ENCODE measurements around the gene TOX3. TPM values are rescaled to one million over a fixed set of nuclear protein-coding genes. Genes with fewer than 3 reads are reported as not detected.

The TOX3 gene
- total RNA-seq, 1 donor from 2014 or later: 7.4 TPM

- TF ChIP-seq CTCF (IDR thresholded peaks at IDR 0.05; ENCODE audit: insufficient read depth, low read length, poor library complexity, severe bottlenecking): no peak
- no peak overlapping the region for H3K4me3 ChIP-seq (ENCODE audit: low read depth, low read length)
- DNase-seq (ENCODE audit: low read depth): no peak
- H3K36me3 ChIP-seq (ENCODE audit: control insufficient read depth, insufficient read depth, low read length): no peaks in the 10 kb centered on the region
- H3K27me3 ChIP-seq (ENCODE audit: control insufficient read depth, insufficient read depth, low read length): no peaks in the 10 kb centered on the region
Observed at GRCh38 chr16:52532384-52532783, 14.6 kb downstream of the TOX3 start.

GRCh38 chr16:52529226-52529625 lies 17.7 kb downstream of the TOX3 start:
- DNase-seq (ENCODE audit: low read depth): no peak
- TF ChIP-seq CTCF (IDR thresholded peaks at IDR 0.05; ENCODE audit: insufficient read depth, low read length, poor library complexity, severe bottlenecking): no peak

GRCh38 chr16:52528393-52529065 lies 18.4 kb downstream of the TOX3 start:
- no peaks in the 10 kb centered on the region for H3K36me3 ChIP-seq (ENCODE audit: control insufficient read depth, insufficient read depth, low read length)
- no peaks in the 10 kb centered on the region for H3K27me3 ChIP-seq (ENCODE audit: control insufficient read depth, insufficient read depth, low read length)
- DNase-seq (ENCODE audit: low read depth): no peak
- H3K4me3 ChIP-seq (ENCODE audit: low read depth, low read length): no peak overlapping the region
- TF ChIP-seq CTCF (IDR thresholded peaks at IDR 0.05; ENCODE audit: insufficient read depth, low read length, poor library complexity, severe bottlenecking): no peak

More at GRCh38 chr16:52529226-52529625, 17.7 kb downstream of the TOX3 start:
- H3K36me3 ChIP-seq (ENCODE audit: control insufficient read depth, insufficient read depth, low read length): no peaks in the 10 kb centered on the region
- H3K27me3 ChIP-seq (ENCODE audit: control insufficient read depth, insufficient read depth, low read length): no peaks in the 10 kb centered on the region
- H3K4me3 ChIP-seq (ENCODE audit: low read depth, low read length): no peak overlapping the region

- no peaks in the 10 kb centered on the region for H3K27me3 ChIP-seq (ENCODE audit: control insufficient read depth, insufficient read depth, low read length)
- no peak for DNase-seq (ENCODE audit: low read depth)
- no peak overlapping the region for H3K4me3 ChIP-seq (ENCODE audit: low read depth, low read length)
- TF ChIP-seq CTCF (IDR thresholded peaks at IDR 0.05; ENCODE audit: insufficient read depth, low read length, poor library complexity, severe bottlenecking): no peak
- no peaks in the 10 kb centered on the region for H3K36me3 ChIP-seq (ENCODE audit: control insufficient read depth, insufficient read depth, low read length)
Observed at GRCh38 chr16:52526830-52527229, 20.1 kb downstream of the TOX3 start.

- H3K36me3 ChIP-seq (ENCODE audit: control insufficient read depth, insufficient read depth, low read length): no peaks in the 10 kb centered on the region
- H3K27me3 ChIP-seq (ENCODE audit: control insufficient read depth, insufficient read depth, low read length): no peaks in the 10 kb centered on the region
- no peak for DNase-seq (ENCODE audit: low read depth)
- no peak overlapping the region for H3K4me3 ChIP-seq (ENCODE audit: low read depth, low read length)
- TF ChIP-seq CTCF (IDR thresholded peaks at IDR 0.05; ENCODE audit: insufficient read depth, low read length, poor library complexity, severe bottlenecking): no peak
Observed at GRCh38 chr16:52526116-52526828, 20.7 kb downstream of the TOX3 start.
